Duodenal mucosa (tissue), 2 donors: ENCODE measurements around the gene ST6GALNAC6.

Experiments used
- H3K27ac ChIP-seq: one replicate; pipeline ENCODE4 v1.7.0; 2013; ENCODE audit warnings: low read depth, low read length
- H3K27me3 ChIP-seq, 2 donors: one replicate each; pipeline ENCODE4 v1.7.0; 2013; ENCODE audit warnings: low read length in 2 of 2, control low read depth in 1 of 2; ENCODE audit not compliant: insufficient read depth in 2 of 2, control insufficient read depth in 1 of 2
- H3K36me3 ChIP-seq, 2 donors: one replicate each; pipeline ENCODE4 v1.7.0; 2013; ENCODE audit warnings: low read length in 2 of 2, control low read depth in 1 of 2; ENCODE audit not compliant: insufficient read depth in 2 of 2, control insufficient read depth in 1 of 2
- H3K4me1 ChIP-seq, 2 donors: one replicate each; pipeline ENCODE4 v1.7.0; 2013; ENCODE audit warnings: low read length in 2 of 2, control low read depth in 1 of 2; ENCODE audit not compliant: insufficient read depth in 2 of 2, control insufficient read depth in 1 of 2
- H3K4me3 ChIP-seq, 2 donors: one replicate each; pipeline ENCODE4 v1.7.0; 2013; ENCODE audit warnings: low read length in 2 of 2, low read depth in 1 of 2
- H3K9ac ChIP-seq, 2 donors: one replicate each; pipeline ENCODE4 v1.7.0; 2013; ENCODE audit warnings: low read length in 2 of 2, low read depth in 1 of 2
- H3K9me3 ChIP-seq, 2 donors: one replicate each; pipeline ENCODE4 v1.7.0; 2013; ENCODE audit warnings: low read length in 2 of 2, control low read depth in 1 of 2; ENCODE audit not compliant: control insufficient read depth in 1 of 2

Gene ST6GALNAC6

DNA sequence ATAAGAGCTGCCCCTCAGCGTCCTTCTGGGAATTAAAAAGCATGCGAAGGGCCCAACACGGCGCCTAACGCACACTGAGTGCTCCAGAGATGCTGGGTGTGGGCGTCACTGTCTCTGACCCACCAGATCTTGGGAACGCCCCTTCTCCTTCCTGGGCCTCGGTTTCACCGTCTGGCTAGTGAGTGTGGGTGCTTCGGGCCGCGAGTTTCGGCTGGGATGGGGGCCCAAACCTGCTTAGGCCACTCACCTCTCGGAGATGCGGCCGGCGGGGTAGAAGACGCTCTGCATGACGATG lies 27.4 kb upstream of the ST6GALNAC6 start:
- Histone ChIP-seq H3K4me1 (peaks cover 19 to 42% of the 10 kb centered on the region in 2 donors), H3K9me3 (no peaks in the 10 kb centered on the region), H3K4me3 (peak overlapping the region; percentile 36 to 48), H3K27me3 (peaks cover 24 to 36% of the 10 kb centered on the region in 2 donors), H3K36me3 (no peaks in the 10 kb centered on the region), H3K9ac (peak overlapping the region in 1 of 2 donors; percentile 25), H3K27ac (no peak overlapping the region)

DNA sequence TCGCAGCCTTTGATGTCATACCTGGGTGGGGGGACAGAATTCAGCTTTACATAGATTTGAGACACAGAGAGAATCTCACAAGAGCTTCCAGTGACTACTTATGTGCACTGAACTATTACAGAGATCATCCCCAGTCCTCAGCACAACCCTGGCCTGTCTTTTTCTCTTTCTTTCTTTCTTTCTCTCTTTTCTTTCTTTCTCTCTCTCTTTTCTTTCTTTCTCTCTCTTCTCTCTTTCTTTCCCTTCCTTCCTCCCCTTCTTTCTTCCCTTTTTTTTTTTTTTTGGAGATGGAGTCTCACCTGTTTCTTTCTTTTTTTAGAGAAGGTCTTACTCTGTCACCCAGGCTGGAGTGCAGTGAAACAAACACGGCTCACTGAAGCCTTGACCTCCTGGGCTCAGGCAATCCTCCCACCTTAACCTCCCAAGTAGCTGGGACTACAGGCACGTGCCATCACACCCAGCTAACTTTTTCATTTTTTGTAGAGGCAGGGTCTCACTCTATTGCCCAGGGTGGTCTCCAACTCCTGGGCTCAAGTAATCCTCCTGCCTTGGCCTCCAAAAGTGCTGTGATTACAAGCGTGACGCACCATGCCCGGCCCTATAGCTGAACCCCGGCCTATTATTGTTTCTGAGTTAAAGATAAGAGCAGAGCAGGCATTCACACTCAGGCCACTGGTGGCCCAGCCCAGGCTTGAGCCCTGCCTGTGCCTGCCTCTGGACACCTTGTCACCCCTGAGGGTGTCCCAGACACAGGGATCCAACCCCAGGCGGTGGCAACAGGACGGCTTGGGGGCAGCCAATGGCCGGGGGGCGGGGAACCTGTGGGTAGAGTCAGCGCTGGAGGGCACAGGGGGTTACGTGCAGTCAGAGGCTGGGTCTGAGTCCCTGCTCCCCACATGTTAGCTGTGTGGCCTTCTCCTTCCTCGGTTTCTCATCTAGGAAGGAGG lies 26.8 kb upstream of the ST6GALNAC6 start:
- Histone ChIP-seq H3K4me3 (peak overlapping the region; percentile 36 to 48), H3K9ac (no peak overlapping the region), H3K27ac (no peak overlapping the region), H3K4me1 (peaks cover 15 to 41% of the 10 kb centered on the region in 2 donors), H3K9me3 (no peaks in the 10 kb centered on the region), H3K27me3 (peaks cover 24 to 36% of the 10 kb centered on the region in 2 donors), H3K36me3 (no peaks in the 10 kb centered on the region)

DNA sequence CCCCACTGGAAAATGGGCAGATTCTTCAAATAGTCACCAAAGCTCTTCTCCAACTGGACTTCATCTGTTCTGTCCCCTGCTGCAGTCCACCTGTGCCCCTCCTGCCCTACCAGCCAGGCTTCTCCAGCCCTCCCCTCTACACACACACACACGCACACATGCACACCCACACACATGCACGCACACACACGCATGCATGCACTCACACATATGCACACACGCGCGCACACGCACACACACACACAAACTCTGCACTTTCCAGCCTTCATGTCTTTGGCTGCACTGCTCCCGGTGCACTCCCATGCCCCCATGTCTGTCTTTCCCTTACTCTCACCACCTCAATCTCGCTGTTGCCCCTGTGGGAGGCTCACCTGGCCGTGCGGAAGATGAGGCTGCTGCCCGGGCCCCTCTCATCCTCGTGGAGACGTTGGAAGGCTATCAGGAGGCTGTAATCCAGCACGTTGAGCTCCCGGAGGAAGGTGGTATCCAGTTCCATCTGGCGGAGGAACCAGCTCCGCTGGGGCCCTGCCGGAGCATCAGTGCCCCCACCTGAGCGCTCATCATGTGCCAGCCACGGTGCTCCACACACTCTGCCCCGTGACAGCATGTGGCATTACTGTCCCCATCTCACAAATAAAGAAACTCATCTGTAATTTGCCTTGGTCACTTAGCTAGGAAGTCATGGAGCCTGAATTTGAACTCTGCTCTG lies 25.5 kb upstream of the ST6GALNAC6 start:
- peaks cover 14 to 30% of the 10 kb centered on the region in 2 donors for H3K4me1 ChIP-seq
- no peak overlapping the region for H3K9ac ChIP-seq
- H3K9me3 ChIP-seq = no peaks in the 10 kb centered on the region
- H3K4me3 ChIP-seq = no peak overlapping the region
- no peaks in the 10 kb centered on the region for H3K36me3 ChIP-seq
- no peak overlapping the region for H3K27ac ChIP-seq
- H3K27me3 ChIP-seq = peaks cover 20 to 36% of the 10 kb centered on the region in 2 donors

DNA sequence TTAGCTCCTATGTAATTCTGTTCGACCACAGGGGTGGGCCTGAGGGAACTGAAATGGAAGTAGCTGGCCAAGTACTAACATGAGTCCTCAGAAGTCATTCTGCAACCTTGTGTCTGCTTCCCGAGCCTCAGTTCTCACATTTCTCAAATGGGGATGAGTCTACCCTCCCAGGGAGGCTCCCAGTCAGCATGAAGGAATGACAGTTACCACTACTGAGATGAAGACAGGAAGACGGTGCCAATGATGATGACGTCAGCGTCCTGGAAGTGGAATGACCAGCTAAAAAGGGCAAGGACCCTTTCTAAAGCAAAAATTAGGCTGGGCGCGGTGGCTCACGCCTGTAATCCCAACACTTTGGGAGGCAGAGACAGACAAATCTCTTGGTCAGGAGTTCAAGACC lies 24.4 kb upstream of the ST6GALNAC6 start:
- no peak overlapping the region for H3K4me3 ChIP-seq
- no peaks in the 10 kb centered on the region for H3K36me3 ChIP-seq
- no peaks in the 10 kb centered on the region for H3K9me3 ChIP-seq
- H3K4me1 ChIP-seq = peaks cover 22 to 38% of the 10 kb centered on the region in 2 donors
- H3K27me3 ChIP-seq = peaks cover 13 to 28% of the 10 kb centered on the region in 2 donors
- H3K9ac ChIP-seq = no peak overlapping the region
- no peak overlapping the region for H3K27ac ChIP-seq

DNA sequence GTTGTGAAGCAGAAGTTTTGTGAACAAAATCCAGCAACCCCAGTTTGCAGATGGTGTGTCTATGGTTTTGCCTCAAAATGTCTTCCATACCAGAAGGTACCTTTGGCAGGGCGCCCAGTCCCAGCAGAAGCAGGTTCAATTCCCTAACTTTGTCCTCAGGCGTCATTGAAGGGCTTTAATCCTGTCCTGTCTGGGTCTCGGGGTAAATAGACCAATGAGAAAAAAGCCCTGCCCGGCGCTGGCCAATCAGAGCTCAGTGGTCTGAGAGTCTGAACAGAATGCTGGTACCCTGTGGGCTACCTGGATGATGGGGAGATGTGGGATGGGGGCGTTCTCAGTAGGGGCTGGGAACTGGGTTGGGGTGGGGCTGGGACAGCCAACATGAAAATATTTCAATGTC lies 23.6 kb upstream of the ST6GALNAC6 start:
- Histone ChIP-seq H3K27me3 (peaks cover 13 to 21% of the 10 kb centered on the region in 2 donors), H3K27ac (no peak overlapping the region), H3K36me3 (no peaks in the 10 kb centered on the region), H3K9ac (no peak overlapping the region), H3K4me3 (no peak overlapping the region), H3K4me1 (peaks cover 23 to 39% of the 10 kb centered on the region in 2 donors), H3K9me3 (no peaks in the 10 kb centered on the region)

DNA sequence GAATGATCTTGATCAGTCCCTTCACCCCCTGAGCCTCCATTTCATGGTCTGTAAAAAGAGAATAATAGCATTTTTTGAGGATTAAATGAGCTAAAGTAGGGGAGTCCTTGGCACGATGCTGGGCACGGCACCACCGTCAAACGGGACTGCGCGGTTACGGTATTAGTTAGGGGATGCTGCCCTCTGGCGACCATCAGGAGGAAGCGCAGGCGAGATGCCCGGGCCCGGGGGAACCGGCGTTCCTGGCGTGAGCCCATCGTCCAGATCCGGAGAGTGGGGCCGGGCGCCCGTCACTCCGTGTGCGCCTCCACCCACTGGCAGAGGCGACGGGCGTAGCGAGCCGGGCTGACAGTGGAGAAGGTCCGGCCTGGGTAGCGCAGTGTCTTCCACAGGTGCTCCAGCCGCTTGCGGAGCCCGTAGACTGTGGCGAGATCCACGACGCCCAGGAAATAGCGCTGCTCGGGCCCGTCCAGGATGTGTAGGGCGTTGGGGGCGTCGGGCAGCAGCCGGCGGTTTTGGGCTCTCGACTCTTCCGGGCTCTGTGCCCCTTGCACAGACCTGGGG lies 22.2 kb upstream of the ST6GALNAC6 start:
- Histone ChIP-seq H3K4me1 (peaks cover 25 to 33% of the 10 kb centered on the region in 2 donors), H3K9me3 (no peaks in the 10 kb centered on the region), H3K27me3 (peaks cover 7 to 12% of the 10 kb centered on the region in 2 donors), H3K36me3 (no peaks in the 10 kb centered on the region), H3K27ac (no peak overlapping the region), H3K4me3 (peak overlapping the region in 1 of 2 donors; percentile 40), H3K9ac (no peak overlapping the region)

DNA sequence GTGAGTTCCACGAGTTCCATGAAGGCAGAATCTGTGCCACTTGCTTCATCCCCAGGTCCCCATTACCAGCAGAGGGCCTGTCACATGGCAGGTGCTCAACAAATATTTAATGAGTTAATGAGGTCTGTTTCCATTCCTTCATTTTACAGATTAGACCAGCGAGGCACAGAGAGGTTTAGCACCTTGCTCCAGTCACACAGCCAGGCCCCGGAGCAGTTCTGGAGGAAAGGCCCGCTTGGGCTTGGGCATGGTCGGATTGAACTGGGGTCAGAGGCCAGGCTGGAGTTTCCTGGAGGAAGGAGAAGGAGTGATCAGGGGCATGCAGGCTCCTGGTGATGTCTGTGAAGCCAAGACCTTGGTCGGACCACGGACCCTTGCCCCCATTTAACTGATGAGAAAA lies 21.4 kb upstream of the ST6GALNAC6 start:
- H3K9ac ChIP-seq = no peak overlapping the region
- no peak overlapping the region for H3K4me3 ChIP-seq
- no peaks in the 10 kb centered on the region for H3K36me3 ChIP-seq
- H3K4me1 ChIP-seq = peaks cover 29 to 39% of the 10 kb centered on the region in 2 donors
- H3K27ac ChIP-seq = no peak overlapping the region
- H3K27me3 ChIP-seq = peaks cover 4 to 10% of the 10 kb centered on the region in 2 donors
- no peaks in the 10 kb centered on the region for H3K9me3 ChIP-seq

DNA sequence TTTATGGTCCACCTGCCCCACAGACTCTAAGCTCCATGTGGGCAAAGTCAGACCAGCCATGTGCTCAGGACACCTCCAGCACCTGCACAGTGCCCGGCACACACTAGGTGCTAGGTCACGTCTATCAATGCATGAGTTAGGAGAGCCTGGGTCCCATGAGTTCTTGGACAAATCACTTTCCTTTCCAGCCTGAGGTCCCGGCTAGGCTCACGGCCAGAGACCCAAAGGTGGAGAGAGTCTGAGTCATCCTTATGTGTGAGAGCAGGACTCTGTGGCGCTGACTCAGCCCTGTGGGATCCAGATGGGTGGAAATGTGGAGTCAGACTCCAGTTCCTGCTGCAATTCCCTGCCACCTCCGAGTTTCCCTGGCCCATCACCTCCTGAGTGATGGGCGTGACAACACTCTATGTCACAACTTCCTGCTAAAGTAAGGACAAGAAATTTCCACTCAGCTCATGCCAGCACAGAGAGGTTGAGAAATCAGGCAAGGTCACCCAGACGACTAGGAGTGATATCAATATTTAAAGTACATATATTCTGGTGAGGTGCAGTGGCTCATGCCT lies 19.9 kb upstream of the ST6GALNAC6 start:
- peaks cover 0 to 4% of the 10 kb centered on the region in 2 donors for H3K27me3 ChIP-seq
- peak overlapping the region; percentile 13 to 25 for H3K9ac ChIP-seq
- H3K4me1 ChIP-seq = peaks cover 42 to 52% of the 10 kb centered on the region in 2 donors
- H3K9me3 ChIP-seq = no peaks in the 10 kb centered on the region
- no peak overlapping the region for H3K27ac ChIP-seq
- H3K36me3 ChIP-seq = no peaks in the 10 kb centered on the region
- H3K4me3 ChIP-seq = no peak overlapping the region

DNA sequence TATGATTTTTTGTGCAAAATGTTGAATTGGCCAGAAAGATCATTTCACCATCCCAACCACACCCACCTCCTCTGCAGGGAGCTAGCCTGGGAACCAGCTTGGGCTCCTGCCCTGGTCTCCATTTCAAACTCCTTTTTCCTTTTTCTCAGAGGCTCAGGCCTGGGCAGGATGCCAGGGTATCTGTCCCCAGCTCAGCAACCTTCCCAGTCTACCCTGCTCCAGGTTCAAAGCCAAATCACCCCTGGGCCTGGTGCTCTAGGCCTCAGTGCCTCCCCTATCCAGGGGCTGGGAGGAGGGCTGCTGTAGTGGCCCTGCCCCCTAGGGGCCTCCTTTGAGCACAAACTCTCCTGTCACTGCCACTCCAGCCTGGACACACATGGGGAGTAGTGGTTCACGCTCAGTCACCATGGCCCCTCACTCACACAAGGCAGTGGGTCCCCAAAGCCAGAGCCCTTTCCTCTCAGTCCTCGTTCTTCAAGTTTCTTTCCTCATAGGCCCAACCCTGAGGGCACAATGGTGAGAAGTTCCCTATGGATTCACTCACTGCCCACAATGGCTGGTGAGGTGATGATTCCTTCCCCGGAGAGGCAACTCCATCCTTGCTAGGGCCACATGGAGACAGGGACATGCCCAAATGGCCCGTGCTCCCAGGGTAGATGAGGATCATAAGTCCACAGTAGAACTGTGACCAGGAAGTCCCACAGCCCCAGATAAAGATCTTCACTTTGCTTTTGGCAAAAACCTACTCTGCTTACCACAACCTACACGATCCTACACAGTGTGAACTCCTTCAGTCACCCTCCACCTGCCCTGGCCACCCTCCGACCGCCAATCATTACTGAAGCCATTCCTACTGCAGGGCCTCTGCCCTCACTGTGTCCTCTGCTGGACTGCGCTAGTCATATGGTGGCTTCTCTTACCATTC lies 19.0 kb upstream of the ST6GALNAC6 start:
- Histone ChIP-seq H3K9ac (peak overlapping the region; percentile 13 to 25), H3K36me3 (no peaks in the 10 kb centered on the region), H3K4me1 (peaks cover 42 to 52% of the 10 kb centered on the region in 2 donors), H3K9me3 (no peaks in the 10 kb centered on the region), H3K27me3 (peaks cover 0 to under 1% of the 10 kb centered on the region in 2 donors), H3K4me3 (no peak overlapping the region), H3K27ac (no peak overlapping the region)
